Calu3 (cell line): ENCODE results near the gene TNP2. TPM values are rescaled to one million over a fixed set of nuclear protein-coding genes. Genes with fewer than 3 reads are reported as not detected.

Experiments used
- BruUV-seq: library from RNA; stranded (reverse); fragments of 400-500 nt; replicated peaks from 2 replicates; lab custom pipeline; 2021; lab: Mats Ljungman, UMichigan
- CTCF ChIA-PET: fragments of 300-600 bp; sonication (Branson Sonifier 250); formaldehyde crosslinking; loops from one replicate; lab custom pipeline; 2022; ENCODE audit warnings: antibody characterized with exemption; lab: Charles Lee
- DNase-seq: peaks from one replicate; pipeline ENCODE4 v3.0.0; 2022
- H3K27ac Mint-ChIP-seq: one replicate; pipeline ENCODE4 v1.8.0; 2022; ENCODE audit warnings: mixed read lengths; ENCODE audit not compliant: unreplicated experiment
- H3K27me3 Mint-ChIP-seq: one replicate; pipeline ENCODE4 v1.8.0; 2022; ENCODE audit warnings: mixed read lengths; ENCODE audit not compliant: unreplicated experiment
- H3K36me3 Mint-ChIP-seq: one replicate; pipeline ENCODE4 v1.8.0; 2022; ENCODE audit warnings: mild to moderate bottlenecking, moderate library complexity, mixed read lengths; ENCODE audit not compliant: insufficient read depth, unreplicated experiment
- H3K4me1 Mint-ChIP-seq: one replicate; pipeline ENCODE4 v1.8.0; 2022; ENCODE audit warnings: mild to moderate bottlenecking, low read depth, mixed read lengths; ENCODE audit not compliant: unreplicated experiment
- H3K4me3 Mint-ChIP-seq: one replicate; pipeline ENCODE4 v1.8.0; 2022; ENCODE audit warnings: mild to moderate bottlenecking, low read depth, moderate library complexity, mixed read lengths; ENCODE audit not compliant: unreplicated experiment
- H3K9me3 Mint-ChIP-seq: one replicate; pipeline ENCODE4 v1.8.0; 2022; ENCODE audit warnings: low read depth, mixed read lengths; ENCODE audit not compliant: unreplicated experiment
- CTCF ChIP-seq: fragments of 200-600 bp; IDR thresholded peaks from one replicate; pipeline ENCODE4 v1.8.0; 2022; ENCODE audit warnings: antibody characterized with exemption; ENCODE audit not compliant: unreplicated experiment
- intact Hi-C: fragments of 100-400 bp; cut with micrococcal nuclease; formaldehyde crosslinking; loops from one replicate; pipeline ENCODE4 v1.10.0; 2022; ENCODE audit not compliant: unreplicated experiment
- total RNA-seq: library from RNA; stranded (reverse); gene quantifications from 2 replicates; pipeline ENCODE4 v1.2.3, GENCODE V29; 2022

TNP2 gene
- total RNA-seq, 1 experiment from 2014 or later = not detected

- no peak for DNase-seq
- no peak overlapping the region for H3K27ac Mint-ChIP-seq
- BruUV-seq = no TSS peak
- no peaks in the 10 kb centered on the region for H3K36me3 Mint-ChIP-seq
- no peaks in the 10 kb centered on the region for H3K27me3 Mint-ChIP-seq
- H3K4me3 Mint-ChIP-seq = no peak overlapping the region
- H3K9me3 Mint-ChIP-seq = no peaks in the 10 kb centered on the region
- H3K4me1 Mint-ChIP-seq = no peaks in the 10 kb centered on the region
- CTCF ChIA-PET = no interaction called here
- intact Hi-C loops = no loop called here
- no peak for TF ChIP-seq CTCF
These were observed 26.5 kb downstream of the TNP2 start for GRCh38 chr16:11242658-11243057.

GRCh38 chr16:11241480-11242204, 27.5 kb downstream of the TNP2 start:
- H3K27me3 Mint-ChIP-seq = no peaks in the 10 kb centered on the region
- no peak for DNase-seq
- no peaks in the 10 kb centered on the region for H3K36me3 Mint-ChIP-seq
- no TSS peak for BruUV-seq
- intact Hi-C loops = no loop called here
- CTCF ChIA-PET = interaction anchor here (0.6 kb wide), 1 partner anchor 83 kb away, joined by 3 read pairs; no protein-coding TSS in a partner anchor
- no peak for TF ChIP-seq CTCF
- no peak overlapping the region for H3K4me3 Mint-ChIP-seq
- no peaks in the 10 kb centered on the region for H3K9me3 Mint-ChIP-seq
- H3K27ac Mint-ChIP-seq = no peak overlapping the region
- H3K4me1 Mint-ChIP-seq = no peaks in the 10 kb centered on the region

GRCh38 chr16:11240636-11241473, 28.3 kb downstream of the TNP2 start:
- TF ChIP-seq CTCF = no peak
- Mint-ChIP-seq H3K27ac (no peak overlapping the region), H3K36me3 (no peaks in the 10 kb centered on the region), H3K4me1 (no peaks in the 10 kb centered on the region), H3K4me3 (no peak overlapping the region), H3K9me3 (no peaks in the 10 kb centered on the region), H3K27me3 (no peaks in the 10 kb centered on the region)
- DNase-seq = no peak
- CTCF ChIA-PET = no interaction called here
- BruUV-seq = no TSS peak
- intact Hi-C loops = no loop called here

GRCh38 chr16:11239644-11240632, 29.2 kb downstream of the TNP2 start:
- peaks cover 8% of the 10 kb centered on the region for H3K4me1 Mint-ChIP-seq
- no peak for DNase-seq
- no peak overlapping the region for H3K4me3 Mint-ChIP-seq
- TF ChIP-seq CTCF = no peak
- H3K9me3 Mint-ChIP-seq = no peaks in the 10 kb centered on the region
- BruUV-seq = no TSS peak
- no peak overlapping the region for H3K27ac Mint-ChIP-seq
- intact Hi-C loops = no loop called here
- no peaks in the 10 kb centered on the region for H3K36me3 Mint-ChIP-seq
- CTCF ChIA-PET = no interaction called here
- H3K27me3 Mint-ChIP-seq = no peaks in the 10 kb centered on the region
